SK-N-SH treated with all-trans-retinoic acid at 6 μM for 48 hours (cell line): ENCODE measurements around the gene USP48.
A peak's percentile ranks its signal among the peaks of the same experiment; 100 is the strongest.

Source experiments
- ATAC-seq: fragments of 200-7000 bp; cut with Tn5 transposase; 3 replicates; pipeline ENCODE4 v1.9.1; 2020; ENCODE audit warnings: mild to moderate bottlenecking, moderate library complexity
- ARNTL ChIP-seq: fragments of 450-650 bp; formaldehyde crosslinking; IDR thresholded peaks from 2 replicates; pipeline ENCODE4 v1.5.0; 2020; ENCODE audit warnings: low read depth, mild to moderate bottlenecking, moderate library complexity, borderline replicate concordance
- BACH2 ChIP-seq: fragments of 250-450 bp; sonication (Bioruptor Pico); IDR thresholded peaks from 2 replicates; pipeline ENCODE4 v1.9.0; 2021; ENCODE audit warnings: mild to moderate bottlenecking, borderline replicate concordance
- CSDC2 ChIP-seq: fragments of 250-450 bp; sonication (Bioruptor Pico); IDR thresholded peaks from 2 replicates; pipeline ENCODE4 v1.5.0; 2020; ENCODE audit warnings: mild to moderate bottlenecking, moderate library complexity
- ESRRG ChIP-seq: fragments of 250-450 bp; sonication (Bioruptor Pico); IDR thresholded peaks from 2 replicates; pipeline ENCODE4 v1.6.1; 2021; ENCODE audit warnings: mild to moderate bottlenecking
- GLIS3 ChIP-seq: fragments of 250-450 bp; sonication (Bioruptor Pico); IDR thresholded peaks from 2 replicates; pipeline ENCODE4 v1.5.0; 2020; ENCODE audit warnings: mild to moderate bottlenecking, moderate library complexity
- ISL1 ChIP-seq: fragments of 250-450 bp; sonication (Bioruptor Pico); IDR thresholded peaks from 2 replicates; pipeline ENCODE4 v2.1.2; 2022; ENCODE audit warnings: mild to moderate bottlenecking, moderate library complexity
- OSR1 ChIP-seq: fragments of 250-450 bp; sonication (Bioruptor Pico); IDR thresholded peaks from 2 replicates; pipeline ENCODE4 v1.8.0; 2022; ENCODE audit warnings: moderate library complexity, mild to moderate bottlenecking, inconsistent platforms
- RARB ChIP-seq: fragments of 250-450 bp; sonication (Bioruptor Pico); IDR thresholded peaks from 2 replicates; pipeline ENCODE4 v1.8.0; 2021; ENCODE audit warnings: mild to moderate bottlenecking, moderate library complexity
- SNAI2 ChIP-seq: fragments of 250-450 bp; sonication (Bioruptor Pico); IDR thresholded peaks from 2 replicates; pipeline ENCODE4 v1.5.0; 2020; ENCODE audit warnings: mild to moderate bottlenecking, moderate library complexity
- TOX ChIP-seq: fragments of 250-450 bp; sonication (Bioruptor Pico); IDR thresholded peaks from 2 replicates; pipeline ENCODE4 v1.8.0; 2021; ENCODE audit warnings: mild to moderate bottlenecking, moderate library complexity, borderline replicate concordance
- ZC3H10 ChIP-seq: fragments of 250-450 bp; sonication (Bioruptor Pico); IDR thresholded peaks from 2 replicates; pipeline ENCODE4 v1.5.1; 2021; ENCODE audit warnings: mild to moderate bottlenecking, moderate library complexity
- ZNF565 ChIP-seq: fragments of 450-650 bp; formaldehyde crosslinking; conservative IDR thresholded peaks from 2 replicates; pipeline ENCODE4 v1.5.0; 2020; ENCODE audit warnings: low read depth, mild to moderate bottlenecking, moderate library complexity
- ZNF70 ChIP-seq: fragments of 450-650 bp; formaldehyde crosslinking; IDR thresholded peaks from 2 replicates; pipeline ENCODE4 v1.5.0; 2020; ENCODE audit warnings: mild to moderate bottlenecking, moderate library complexity
- ZNF8 ChIP-seq: fragments of 450-650 bp; formaldehyde crosslinking; IDR thresholded peaks from 2 replicates; pipeline ENCODE4 v1.5.0; 2020; ENCODE audit warnings: mild to moderate bottlenecking, moderate library complexity
- TF ChIP-seq, protein P1 (sequence below): fragments of 250-450 bp; sonication (Bioruptor Pico); IDR thresholded peaks from 2 replicates; pipeline ENCODE4 v1.5.0; 2020; ENCODE audit warnings: mild to moderate bottlenecking, moderate library complexity
- TF ChIP-seq, protein P2 (sequence below): fragments of 250-450 bp; sonication (Bioruptor Pico); IDR thresholded peaks from 2 replicates; pipeline ENCODE4 v1.5.1; 2020; ENCODE audit warnings: low read depth, mild to moderate bottlenecking, moderate library complexity
- TF ChIP-seq, protein P3 (sequence below): fragments of 250-450 bp; sonication (Bioruptor Pico); IDR thresholded peaks from 2 replicates; pipeline ENCODE4 v1.8.0; 2021; ENCODE audit warnings: low read depth, mild to moderate bottlenecking, moderate library complexity, borderline replicate concordance
- TF ChIP-seq, protein P4 (sequence below): fragments of 250-450 bp; sonication (Bioruptor Pico); IDR thresholded peaks from 2 replicates; pipeline ENCODE4 v1.5.1; 2021; ENCODE audit warnings: mild to moderate bottlenecking, moderate library complexity

The USP48 gene

DNA sequence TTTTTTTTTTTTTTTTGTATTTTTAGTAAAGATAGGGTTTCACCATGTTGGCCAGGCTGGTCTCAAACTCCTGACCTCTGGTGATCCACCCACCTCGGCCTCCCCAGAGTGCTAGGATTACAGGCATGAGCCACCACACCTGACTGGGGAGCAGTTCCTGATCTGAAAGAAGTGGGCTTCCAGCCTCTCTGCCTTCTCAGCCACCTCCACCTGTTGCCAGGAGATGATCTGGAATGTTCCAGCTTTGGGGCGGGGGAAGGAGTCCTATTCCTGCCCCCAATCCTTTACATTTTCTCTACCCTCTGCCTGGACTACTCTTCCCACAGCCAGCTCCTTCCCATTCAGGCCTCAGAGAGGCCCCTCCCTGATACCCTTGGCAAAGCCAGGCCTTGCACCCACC, 141.9 kb downstream of the USP48 start:
- ATAC-seq, result no peak
- TF ChIP-seq TOX, result no peak
- no peak for TF ChIP-seq SNAI2 (CRISPR knock-in tag)
- TF ChIP-seq CSDC2 (CRISPR knock-in tag), result no peak
- TF ChIP-seq, protein P1, sequence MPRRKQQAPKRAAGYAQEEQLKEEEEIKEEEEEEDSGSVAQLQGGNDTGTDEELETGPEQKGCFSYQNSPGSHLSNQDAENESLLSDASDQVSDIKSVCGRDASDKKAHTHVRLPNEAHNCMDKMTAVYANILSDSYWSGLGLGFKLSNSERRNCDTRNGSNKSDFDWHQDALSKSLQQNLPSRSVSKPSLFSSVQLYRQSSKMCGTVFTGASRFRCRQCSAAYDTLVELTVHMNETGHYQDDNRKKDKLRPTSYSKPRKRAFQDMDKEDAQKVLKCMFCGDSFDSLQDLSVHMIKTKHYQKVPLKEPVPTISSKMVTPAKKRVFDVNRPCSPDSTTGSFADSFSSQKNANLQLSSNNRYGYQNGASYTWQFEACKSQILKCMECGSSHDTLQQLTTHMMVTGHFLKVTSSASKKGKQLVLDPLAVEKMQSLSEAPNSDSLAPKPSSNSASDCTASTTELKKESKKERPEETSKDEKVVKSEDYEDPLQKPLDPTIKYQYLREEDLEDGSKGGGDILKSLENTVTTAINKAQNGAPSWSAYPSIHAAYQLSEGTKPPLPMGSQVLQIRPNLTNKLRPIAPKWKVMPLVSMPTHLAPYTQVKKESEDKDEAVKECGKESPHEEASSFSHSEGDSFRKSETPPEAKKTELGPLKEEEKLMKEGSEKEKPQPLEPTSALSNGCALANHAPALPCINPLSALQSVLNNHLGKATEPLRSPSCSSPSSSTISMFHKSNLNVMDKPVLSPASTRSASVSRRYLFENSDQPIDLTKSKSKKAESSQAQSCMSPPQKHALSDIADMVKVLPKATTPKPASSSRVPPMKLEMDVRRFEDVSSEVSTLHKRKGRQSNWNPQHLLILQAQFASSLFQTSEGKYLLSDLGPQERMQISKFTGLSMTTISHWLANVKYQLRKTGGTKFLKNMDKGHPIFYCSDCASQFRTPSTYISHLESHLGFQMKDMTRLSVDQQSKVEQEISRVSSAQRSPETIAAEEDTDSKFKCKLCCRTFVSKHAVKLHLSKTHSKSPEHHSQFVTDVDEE, result no peak

DNA sequence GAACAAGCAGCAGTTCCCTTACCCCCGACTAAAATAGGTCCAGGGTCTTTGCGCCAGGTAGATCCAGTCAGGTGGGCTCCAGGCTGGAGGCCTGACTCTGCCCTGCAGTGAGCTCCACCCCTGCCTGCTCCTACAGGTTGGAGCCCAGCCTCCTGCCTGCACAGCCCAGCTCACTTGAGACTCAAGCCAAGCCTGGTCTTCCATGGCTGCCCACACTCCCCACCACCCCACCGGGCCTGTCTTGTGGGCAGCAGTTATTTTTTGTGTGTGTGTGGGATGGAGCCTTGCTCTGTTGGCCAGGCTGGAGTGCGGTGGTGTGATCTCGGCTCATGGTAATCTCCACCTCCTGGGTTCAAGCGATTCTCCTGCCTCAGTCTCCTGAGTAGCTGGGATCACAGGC, 142.3 kb downstream of the USP48 start:
- ATAC-seq, result no peak
- no peak for TF ChIP-seq RARB
- TF ChIP-seq, protein P2, sequence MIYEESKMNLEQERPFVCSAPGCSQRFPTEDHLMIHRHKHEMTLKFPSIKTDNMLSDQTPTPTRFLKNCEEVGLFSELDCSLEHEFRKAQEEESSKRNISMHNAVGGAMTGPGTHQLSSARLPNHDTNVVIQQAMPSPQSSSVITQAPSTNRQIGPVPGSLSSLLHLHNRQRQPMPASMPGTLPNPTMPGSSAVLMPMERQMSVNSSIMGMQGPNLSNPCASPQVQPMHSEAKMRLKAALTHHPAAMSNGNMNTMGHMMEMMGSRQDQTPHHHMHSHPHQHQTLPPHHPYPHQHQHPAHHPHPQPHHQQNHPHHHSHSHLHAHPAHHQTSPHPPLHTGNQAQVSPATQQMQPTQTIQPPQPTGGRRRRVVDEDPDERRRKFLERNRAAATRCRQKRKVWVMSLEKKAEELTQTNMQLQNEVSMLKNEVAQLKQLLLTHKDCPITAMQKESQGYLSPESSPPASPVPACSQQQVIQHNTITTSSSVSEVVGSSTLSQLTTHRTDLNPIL (CRISPR knock-in tag), result no peak
- no peak for TF ChIP-seq ARNTL (CRISPR knock-in tag)
- TF ChIP-seq TOX, result no peak
- TF ChIP-seq, protein P1, result no peak
- no peak for TF ChIP-seq OSR1 (CRISPR knock-in tag)
- TF ChIP-seq BACH2 (CRISPR knock-in tag), result no peak

GRCh38 chr1:21639594-21640041, 143.3 kb downstream of the USP48 start:
- TF ChIP-seq RARB (no peak), TOX (no peak), ISL1 (CRISPR knock-in tag) (no peak), OSR1 (CRISPR knock-in tag) (no peak), SNAI2 (CRISPR knock-in tag) (no peak), ZC3H10 (no peak), ZNF565 (CRISPR knock-in tag) (no peak)
- TF ChIP-seq, protein P3, sequence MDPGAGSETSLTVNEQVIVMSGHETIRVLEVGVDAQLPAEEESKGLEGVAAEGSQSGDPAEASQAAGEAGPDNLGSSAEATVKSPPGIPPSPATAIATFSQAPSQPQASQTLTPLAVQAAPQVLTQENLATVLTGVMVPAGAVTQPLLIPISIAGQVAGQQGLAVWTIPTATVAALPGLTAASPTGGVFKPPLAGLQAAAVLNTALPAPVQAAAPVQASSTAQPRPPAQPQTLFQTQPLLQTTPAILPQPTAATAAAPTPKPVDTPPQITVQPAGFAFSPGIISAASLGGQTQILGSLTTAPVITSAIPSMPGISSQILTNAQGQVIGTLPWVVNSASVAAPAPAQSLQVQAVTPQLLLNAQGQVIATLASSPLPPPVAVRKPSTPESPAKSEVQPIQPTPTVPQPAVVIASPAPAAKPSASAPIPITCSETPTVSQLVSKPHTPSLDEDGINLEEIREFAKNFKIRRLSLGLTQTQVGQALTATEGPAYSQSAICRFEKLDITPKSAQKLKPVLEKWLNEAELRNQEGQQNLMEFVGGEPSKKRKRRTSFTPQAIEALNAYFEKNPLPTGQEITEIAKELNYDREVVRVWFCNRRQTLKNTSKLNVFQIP, result no peak
- TF ChIP-seq, protein P1, result no peak
- no peak for ATAC-seq

DNA sequence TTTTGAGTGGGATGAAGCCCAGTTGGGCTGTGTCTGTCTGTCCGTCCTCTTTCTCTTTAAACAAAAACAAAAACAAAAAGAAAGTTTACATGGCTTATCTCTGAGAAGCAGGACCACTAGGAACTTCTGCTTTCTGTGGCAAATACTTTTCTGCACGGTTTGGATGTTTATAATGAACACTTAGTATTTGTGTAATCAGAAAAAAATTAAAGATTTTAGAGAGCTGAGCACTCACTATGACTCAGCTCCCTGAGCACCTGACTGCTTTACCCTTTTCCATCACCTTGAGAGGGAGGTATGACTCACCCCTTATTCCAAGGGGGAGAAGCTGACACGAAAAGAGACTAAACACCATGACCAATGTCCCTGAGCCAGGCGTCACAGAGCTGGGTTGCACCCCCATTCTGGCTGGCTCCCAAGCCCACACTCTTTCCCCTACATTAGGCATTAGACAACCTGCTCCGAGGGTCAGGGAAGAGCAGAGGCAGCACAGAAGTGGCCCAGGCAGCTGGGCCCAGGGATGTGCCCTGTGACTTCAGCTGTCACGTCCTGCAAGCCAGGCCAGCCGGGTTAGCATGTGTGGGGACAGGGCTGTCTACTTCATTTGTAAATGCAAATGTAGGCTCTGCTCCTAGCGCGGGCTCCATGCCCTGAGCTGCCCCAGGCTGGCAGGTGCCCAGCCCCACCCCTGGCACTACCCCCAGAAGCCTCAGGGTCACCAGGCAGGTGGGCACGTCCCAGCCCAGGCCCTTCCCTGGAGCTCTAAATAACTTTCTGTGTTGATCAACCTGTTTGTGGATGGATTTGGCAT, 144.2 kb downstream of the USP48 start:
- ATAC-seq, result peak; percentile 34
- no peak for TF ChIP-seq ARNTL (CRISPR knock-in tag)
- TF ChIP-seq ZNF70 (CRISPR knock-in tag), result no peak
- TF ChIP-seq, protein P4, sequence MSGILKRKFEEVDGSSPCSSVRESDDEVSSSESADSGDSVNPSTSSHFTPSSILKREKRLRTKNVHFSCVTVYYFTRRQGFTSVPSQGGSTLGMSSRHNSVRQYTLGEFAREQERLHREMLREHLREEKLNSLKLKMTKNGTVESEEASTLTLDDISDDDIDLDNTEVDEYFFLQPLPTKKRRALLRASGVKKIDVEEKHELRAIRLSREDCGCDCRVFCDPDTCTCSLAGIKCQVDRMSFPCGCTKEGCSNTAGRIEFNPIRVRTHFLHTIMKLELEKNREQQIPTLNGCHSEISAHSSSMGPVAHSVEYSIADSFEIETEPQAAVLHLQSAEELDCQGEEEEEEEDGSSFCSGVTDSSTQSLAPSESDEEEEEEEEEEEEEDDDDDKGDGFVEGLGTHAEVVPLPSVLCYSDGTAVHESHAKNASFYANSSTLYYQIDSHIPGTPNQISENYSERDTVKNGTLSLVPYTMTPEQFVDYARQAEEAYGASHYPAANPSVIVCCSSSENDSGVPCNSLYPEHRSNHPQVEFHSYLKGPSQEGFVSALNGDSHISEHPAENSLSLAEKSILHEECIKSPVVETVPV (CRISPR knock-in tag), result no peak
- no peak for TF ChIP-seq GLIS3
- TF ChIP-seq SNAI2 (CRISPR knock-in tag), result no peak
- TF ChIP-seq, protein P1, result no peak
- no peak for TF ChIP-seq CSDC2 (CRISPR knock-in tag)
- TF ChIP-seq TOX, result no peak
- TF ChIP-seq RARB, result no peak
- no peak for TF ChIP-seq ESRRG (CRISPR knock-in tag)
- no peak for TF ChIP-seq ZNF8 (CRISPR knock-in tag)
